ENCODE data around the gene MAST4.

Gene MAST4

DNA sequence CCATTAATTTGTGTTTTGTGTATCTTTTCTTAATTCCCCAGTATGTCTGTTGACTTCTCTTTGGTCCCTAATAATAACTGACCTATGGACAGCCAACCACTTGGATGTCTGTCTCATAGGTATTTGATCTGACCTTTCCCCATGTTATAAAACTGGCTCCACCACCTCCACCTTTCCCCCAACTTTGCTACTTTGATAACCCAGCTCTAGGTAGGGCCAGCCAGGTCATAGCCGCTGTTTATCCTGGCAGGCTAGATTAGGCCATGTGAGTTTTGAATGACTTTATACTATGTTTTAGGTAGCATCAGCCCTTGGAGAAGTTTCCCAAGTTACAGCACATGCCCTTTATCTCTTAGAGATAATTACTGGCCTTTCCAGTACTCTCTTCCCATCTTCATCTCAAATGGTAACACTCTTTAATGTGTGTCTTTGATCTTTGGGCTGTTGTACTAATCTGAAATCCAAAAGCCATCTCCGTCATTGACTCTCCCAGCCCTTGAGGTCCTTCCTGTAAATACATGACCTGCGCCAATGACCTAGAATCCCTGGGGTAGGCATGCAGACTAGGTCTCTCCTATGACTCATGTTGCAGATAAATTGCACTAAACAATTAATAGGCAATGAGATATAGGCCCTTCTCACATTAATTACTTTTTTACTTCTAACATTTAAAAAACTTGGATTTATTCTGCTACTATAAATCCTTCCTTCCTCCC lies 447.8 kb downstream of the MAST4 start:
- H2BK12ac ChIP-seq (ENCODE audit: low read length in 2 of 2): no peak overlapping the region
- no peaks in the 10 kb centered on the region for H3K27me3 ChIP-seq (ENCODE audit: control insufficient read depth in 1 of 2, insufficient read depth in 1 of 2, low read length in 2 of 2)
- no peak overlapping the region for H3K4ac ChIP-seq (ENCODE audit: low read depth in 1 of 2, low read length in 2 of 2)
- no peak overlapping the region for H3K4me3 ChIP-seq (ENCODE audit: insufficient read depth in 1 of 2, low read depth in 1 of 2, low read length in 2 of 2)
- no peak overlapping the region for H3K23ac ChIP-seq (ENCODE audit: low read length in 2 of 2)
- peaks cover 20% of the 10 kb centered on the region for H3K79me1 ChIP-seq (replicated peaks; ENCODE audit: low read length, poor library complexity, severe bottlenecking)
- no peak overlapping the region for H3K4me2 ChIP-seq (ENCODE audit: low read length, poor library complexity, severe bottlenecking)
- no peak overlapping the region for H2BK120ac ChIP-seq (ENCODE audit: low read depth, low read length)
- peaks cover 3% of the 10 kb centered on the region for H3K4me1 ChIP-seq (ENCODE audit: control insufficient read depth, insufficient read depth, low read depth, low read length)
- no peak overlapping the region for H4K8ac ChIP-seq (ENCODE audit: low read length)
- no peak overlapping the region for H3K18ac ChIP-seq (ENCODE audit: low read depth in 1 of 2, low read length in 2 of 2)
- no peak for DNase-seq
- no peak overlapping the region for H2AFZ ChIP-seq (ENCODE audit: low read depth, low read length)
- no peak overlapping the region for H2AK5ac ChIP-seq (ENCODE audit: low read length, severe bottlenecking)
- WGBS: 89% methylated on average over 2 of the region's 3 CpGs
- peaks cover 0 to 7% of the 10 kb centered on the region in 2 experiments for H3K36me3 ChIP-seq (ENCODE audit: control insufficient read depth in 1 of 2, insufficient read depth in 2 of 2, low read depth in 1 of 2, low read length in 2 of 2)
- H2BK5ac ChIP-seq (ENCODE audit: low read depth, low read length, poor library complexity, severe bottlenecking): no peak overlapping the region
- no peak overlapping the region for H3K27ac ChIP-seq (ENCODE audit: low read length, poor library complexity, severe bottlenecking)
- H3K9me3 ChIP-seq (ENCODE audit: control insufficient read depth, low read length): no peaks in the 10 kb centered on the region
- no peak overlapping the region for H2BK15ac ChIP-seq (ENCODE audit: low read depth, poor library complexity, severe bottlenecking)
- H3K9ac ChIP-seq (ENCODE audit: low read length): no peak overlapping the region
- no peak overlapping the region for H4K91ac ChIP-seq (ENCODE audit: low read length)
- H3K14ac ChIP-seq (ENCODE audit: low read length in 2 of 2): no peak overlapping the region

DNA sequence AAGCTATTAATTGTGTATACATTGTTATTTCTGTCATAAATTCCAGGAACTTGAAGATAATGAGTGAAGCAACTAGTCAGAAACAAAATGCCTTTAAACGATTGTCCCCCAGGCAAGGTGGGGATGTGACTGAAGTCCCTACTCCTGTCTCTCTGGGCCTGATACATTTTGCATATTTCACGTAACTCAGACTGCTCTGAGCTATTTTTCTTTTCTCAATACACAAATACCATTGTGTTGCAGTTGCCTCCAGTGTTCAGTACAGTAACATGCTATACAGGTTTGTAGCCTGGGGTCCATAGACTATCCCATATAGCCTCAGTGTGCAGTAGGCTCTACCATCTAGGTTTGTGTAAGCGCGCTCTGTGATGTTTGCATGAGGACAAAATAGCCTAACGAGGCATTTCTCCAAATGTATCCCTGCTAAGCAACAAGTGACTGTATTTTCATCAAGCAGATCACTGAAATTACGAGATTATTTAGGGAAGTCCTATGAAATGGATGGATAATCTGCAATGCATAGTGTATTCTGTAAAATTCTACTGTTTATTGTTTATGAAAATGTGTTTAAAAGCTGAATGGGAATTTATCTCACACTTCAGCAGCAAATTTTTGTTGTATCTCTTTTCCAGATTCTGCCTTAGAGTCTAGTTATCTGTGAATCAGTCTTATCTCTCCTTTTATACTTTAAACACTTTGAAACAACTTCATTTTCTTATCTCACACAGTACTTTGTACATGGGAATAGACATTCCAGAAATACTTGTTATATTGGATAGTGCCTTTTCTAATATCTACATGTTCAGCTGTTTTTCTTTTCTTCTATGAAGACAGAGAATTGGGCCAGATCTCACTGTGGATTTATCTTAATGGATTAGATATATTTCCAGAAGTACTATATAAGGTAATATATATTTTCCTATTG lies 449.9 kb downstream of the MAST4 start:
- H3K9me3 ChIP-seq (ENCODE audit: control insufficient read depth, low read length): no peaks in the 10 kb centered on the region
- H3K9ac ChIP-seq (ENCODE audit: low read length): no peak overlapping the region
- H3K4me1 ChIP-seq (ENCODE audit: control insufficient read depth, insufficient read depth, low read depth, low read length): peaks cover 3% of the 10 kb centered on the region
- H3K23ac ChIP-seq (ENCODE audit: low read length in 2 of 2): no peak overlapping the region
- H2BK120ac ChIP-seq (ENCODE audit: low read depth, low read length): no peak overlapping the region
- no peak overlapping the region for H3K18ac ChIP-seq (ENCODE audit: low read depth in 1 of 2, low read length in 2 of 2)
- no peak overlapping the region for H3K4me3 ChIP-seq (ENCODE audit: insufficient read depth in 1 of 2, low read depth in 1 of 2, low read length in 2 of 2)
- H2AFZ ChIP-seq (ENCODE audit: low read depth, low read length): no peak overlapping the region
- H3K27ac ChIP-seq (ENCODE audit: low read length, poor library complexity, severe bottlenecking): no peak overlapping the region
- H3K4ac ChIP-seq (ENCODE audit: low read depth in 1 of 2, low read length in 2 of 2): no peak overlapping the region
- H3K4me2 ChIP-seq (ENCODE audit: low read length, poor library complexity, severe bottlenecking): no peak overlapping the region
- H2AK5ac ChIP-seq (ENCODE audit: low read length, severe bottlenecking): no peak overlapping the region
- H3K27me3 ChIP-seq (ENCODE audit: control insufficient read depth in 1 of 2, insufficient read depth in 1 of 2, low read length in 2 of 2): no peaks in the 10 kb centered on the region
- H4K8ac ChIP-seq (ENCODE audit: low read length): no peak overlapping the region
- peaks cover 31% of the 10 kb centered on the region for H3K79me1 ChIP-seq (replicated peaks; ENCODE audit: low read length, poor library complexity, severe bottlenecking)
- H4K91ac ChIP-seq (ENCODE audit: low read length): no peak overlapping the region
- H3K36me3 ChIP-seq (ENCODE audit: control insufficient read depth in 1 of 2, insufficient read depth in 2 of 2, low read depth in 1 of 2, low read length in 2 of 2): peaks cover 0 to 15% of the 10 kb centered on the region in 2 experiments
- no peak overlapping the region for H2BK15ac ChIP-seq (ENCODE audit: low read depth, poor library complexity, severe bottlenecking)
- H3K14ac ChIP-seq (ENCODE audit: low read length in 2 of 2): no peak overlapping the region
- H2BK5ac ChIP-seq (ENCODE audit: low read depth, low read length, poor library complexity, severe bottlenecking): no peak overlapping the region
- no peak overlapping the region for H2BK12ac ChIP-seq (ENCODE audit: low read length in 2 of 2)
- 94% methylated on average over 6 of the region's 6 CpGs for WGBS
- no peak for DNase-seq

DNA sequence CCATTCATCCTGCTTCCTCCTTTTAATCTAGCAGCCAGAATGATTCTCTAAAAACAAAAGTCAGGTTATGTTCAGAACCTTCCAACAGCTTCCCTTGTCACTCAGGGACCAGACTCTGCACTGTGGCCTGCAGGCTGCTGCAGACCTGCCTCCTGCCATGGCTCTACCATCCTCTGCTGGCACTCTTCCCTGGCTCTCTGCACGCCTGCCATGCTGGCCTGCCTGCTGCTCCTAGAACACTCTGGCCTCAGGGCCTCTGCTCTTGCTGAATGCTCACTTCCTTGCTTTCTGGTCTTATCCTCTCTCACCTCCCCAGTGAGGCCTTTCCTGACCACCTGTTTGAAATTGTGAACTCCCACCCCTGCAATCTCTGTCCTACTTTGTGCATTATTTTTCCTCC lies 451.0 kb downstream of the MAST4 start:
- H3K4me3 ChIP-seq (ENCODE audit: insufficient read depth in 1 of 2, low read depth in 1 of 2, low read length in 2 of 2): no peak overlapping the region
- no peak overlapping the region for H3K27ac ChIP-seq (ENCODE audit: low read length, poor library complexity, severe bottlenecking)
- no peak overlapping the region for H4K91ac ChIP-seq (ENCODE audit: low read length)
- H3K27me3 ChIP-seq (ENCODE audit: control insufficient read depth in 1 of 2, insufficient read depth in 1 of 2, low read length in 2 of 2): no peaks in the 10 kb centered on the region
- H2BK12ac ChIP-seq (ENCODE audit: low read length in 2 of 2): no peak overlapping the region
- WGBS: 95% methylated on average over 1 of the region's 1 CpG
- no peak overlapping the region for H2BK120ac ChIP-seq (ENCODE audit: low read depth, low read length)
- no peak overlapping the region for H2BK15ac ChIP-seq (ENCODE audit: low read depth, poor library complexity, severe bottlenecking)
- DNase-seq: no peak
- H3K36me3 ChIP-seq (ENCODE audit: control insufficient read depth in 1 of 2, insufficient read depth in 2 of 2, low read depth in 1 of 2, low read length in 2 of 2): peaks cover 0 to 15% of the 10 kb centered on the region in 2 experiments
- H2BK5ac ChIP-seq (ENCODE audit: low read depth, low read length, poor library complexity, severe bottlenecking): no peak overlapping the region
- peak overlapping the region in 1 of 2 experiments; percentile 78 for H3K14ac ChIP-seq (ENCODE audit: low read length in 2 of 2)
- H3K18ac ChIP-seq (ENCODE audit: low read depth in 1 of 2, low read length in 2 of 2): peak overlapping the region in 1 of 2 experiments; percentile 93
- no peak overlapping the region for H3K9ac ChIP-seq (ENCODE audit: low read length)
- peaks cover 30% of the 10 kb centered on the region for H3K79me1 ChIP-seq (replicated peaks; ENCODE audit: low read length, poor library complexity, severe bottlenecking)
- no peak overlapping the region for H3K23ac ChIP-seq (ENCODE audit: low read length in 2 of 2)
- no peak overlapping the region for H2AFZ ChIP-seq (ENCODE audit: low read depth, low read length)
- no peak overlapping the region for H3K4ac ChIP-seq (ENCODE audit: low read depth in 1 of 2, low read length in 2 of 2)
- H3K4me1 ChIP-seq (ENCODE audit: control insufficient read depth, insufficient read depth, low read depth, low read length): peaks cover 3% of the 10 kb centered on the region
- no peak overlapping the region for H3K4me2 ChIP-seq (ENCODE audit: low read length, poor library complexity, severe bottlenecking)
- no peak overlapping the region for H2AK5ac ChIP-seq (ENCODE audit: low read length, severe bottlenecking)
- H3K9me3 ChIP-seq (ENCODE audit: control insufficient read depth, low read length): no peaks in the 10 kb centered on the region
- H4K8ac ChIP-seq (ENCODE audit: low read length): no peak overlapping the region

DNA sequence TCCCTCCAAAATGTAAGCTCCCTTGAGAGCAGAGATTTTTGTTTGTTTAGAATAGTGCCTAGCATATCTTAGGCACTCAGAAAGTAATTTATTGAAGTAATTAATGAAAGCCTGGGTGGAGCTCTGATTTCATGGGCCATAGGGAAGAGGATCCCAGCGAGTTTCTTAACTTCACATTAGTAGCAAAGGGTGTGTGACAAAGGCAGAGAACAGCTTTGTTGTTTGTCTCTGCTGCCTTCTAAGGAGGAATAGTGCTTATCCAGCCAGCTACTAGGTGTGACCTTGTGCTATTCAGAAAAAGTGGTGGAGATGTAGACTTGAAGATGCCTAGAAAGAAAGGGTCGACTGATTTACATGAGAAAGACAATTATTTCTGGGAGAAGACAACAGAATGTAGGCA lies 451.4 kb downstream of the MAST4 start:
- WGBS: 54% methylated on average over 2 of the region's 2 CpGs

More for the DNA sequence above, 451.4 kb downstream of the MAST4 start:
- H3K18ac ChIP-seq (ENCODE audit: low read depth in 1 of 2, low read length in 2 of 2): no peak overlapping the region
- H4K8ac ChIP-seq (ENCODE audit: low read length): no peak overlapping the region
- no peak overlapping the region for H2BK15ac ChIP-seq (ENCODE audit: low read depth, poor library complexity, severe bottlenecking)
- no peak overlapping the region for H3K23ac ChIP-seq (ENCODE audit: low read length in 2 of 2)
- H3K4ac ChIP-seq (ENCODE audit: low read depth in 1 of 2, low read length in 2 of 2): no peak overlapping the region
- no peaks in the 10 kb centered on the region for H3K9me3 ChIP-seq (ENCODE audit: control insufficient read depth, low read length)
- no peak overlapping the region for H2AFZ ChIP-seq (ENCODE audit: low read depth, low read length)
- no peak overlapping the region for H3K27ac ChIP-seq (ENCODE audit: low read length, poor library complexity, severe bottlenecking)
- H3K4me2 ChIP-seq (ENCODE audit: low read length, poor library complexity, severe bottlenecking): no peak overlapping the region
- no peak overlapping the region for H2AK5ac ChIP-seq (ENCODE audit: low read length, severe bottlenecking)
- H2BK12ac ChIP-seq (ENCODE audit: low read length in 2 of 2): no peak overlapping the region
- no peak overlapping the region for H2BK5ac ChIP-seq (ENCODE audit: low read depth, low read length, poor library complexity, severe bottlenecking)
- DNase-seq: no peak
- no peak overlapping the region for H3K14ac ChIP-seq (ENCODE audit: low read length in 2 of 2)
- H2BK120ac ChIP-seq (ENCODE audit: low read depth, low read length): no peak overlapping the region
- peaks cover 3% of the 10 kb centered on the region for H3K4me1 ChIP-seq (ENCODE audit: control insufficient read depth, insufficient read depth, low read depth, low read length)
- no peak overlapping the region for H4K91ac ChIP-seq (ENCODE audit: low read length)
- no peaks in the 10 kb centered on the region for H3K27me3 ChIP-seq (ENCODE audit: control insufficient read depth in 1 of 2, insufficient read depth in 1 of 2, low read length in 2 of 2)
- no peak overlapping the region for H3K4me3 ChIP-seq (ENCODE audit: insufficient read depth in 1 of 2, low read depth in 1 of 2, low read length in 2 of 2)
- peaks cover 0 to 15% of the 10 kb centered on the region in 2 experiments for H3K36me3 ChIP-seq (ENCODE audit: control insufficient read depth in 1 of 2, insufficient read depth in 2 of 2, low read depth in 1 of 2, low read length in 2 of 2)
- peaks cover 28% of the 10 kb centered on the region for H3K79me1 ChIP-seq (replicated peaks; ENCODE audit: low read length, poor library complexity, severe bottlenecking)
- H3K9ac ChIP-seq (ENCODE audit: low read length): no peak overlapping the region
